Fibroblast of villous mesenchyme (primary cell): ENCODE measurements around the gene ZNF407. TPM values are rescaled to one million over a fixed set of nuclear protein-coding genes. Genes with fewer than 3 reads are reported as not detected.

Experiments used
- DNase-seq: peaks from one replicate; pipeline ENCODE4 v3.0.0-alpha.2; 2010; ENCODE audit warnings: low read depth
- H3K4me3 ChIP-seq: 2 replicates; pipeline ENCODE4 v1.5.1; 2011; ENCODE audit warnings: low read depth, mild to moderate bottlenecking, low read length
- total RNA-seq: library from RNA; depleted of rRNA; stranded (reverse); fragments of >200 nt; gene quantifications from 2 replicates; pipeline ENCODE4 v1.2.3, GENCODE V29; 2012
- TF ChIP-seq, protein P1 (sequence below): IDR thresholded peaks from 2 replicates; pipeline ENCODE4 v1.5.1; 2012; ENCODE audit warnings: low read depth, mild to moderate bottlenecking, low read length; ENCODE audit not compliant: insufficient read depth

Gene ZNF407, protein sequence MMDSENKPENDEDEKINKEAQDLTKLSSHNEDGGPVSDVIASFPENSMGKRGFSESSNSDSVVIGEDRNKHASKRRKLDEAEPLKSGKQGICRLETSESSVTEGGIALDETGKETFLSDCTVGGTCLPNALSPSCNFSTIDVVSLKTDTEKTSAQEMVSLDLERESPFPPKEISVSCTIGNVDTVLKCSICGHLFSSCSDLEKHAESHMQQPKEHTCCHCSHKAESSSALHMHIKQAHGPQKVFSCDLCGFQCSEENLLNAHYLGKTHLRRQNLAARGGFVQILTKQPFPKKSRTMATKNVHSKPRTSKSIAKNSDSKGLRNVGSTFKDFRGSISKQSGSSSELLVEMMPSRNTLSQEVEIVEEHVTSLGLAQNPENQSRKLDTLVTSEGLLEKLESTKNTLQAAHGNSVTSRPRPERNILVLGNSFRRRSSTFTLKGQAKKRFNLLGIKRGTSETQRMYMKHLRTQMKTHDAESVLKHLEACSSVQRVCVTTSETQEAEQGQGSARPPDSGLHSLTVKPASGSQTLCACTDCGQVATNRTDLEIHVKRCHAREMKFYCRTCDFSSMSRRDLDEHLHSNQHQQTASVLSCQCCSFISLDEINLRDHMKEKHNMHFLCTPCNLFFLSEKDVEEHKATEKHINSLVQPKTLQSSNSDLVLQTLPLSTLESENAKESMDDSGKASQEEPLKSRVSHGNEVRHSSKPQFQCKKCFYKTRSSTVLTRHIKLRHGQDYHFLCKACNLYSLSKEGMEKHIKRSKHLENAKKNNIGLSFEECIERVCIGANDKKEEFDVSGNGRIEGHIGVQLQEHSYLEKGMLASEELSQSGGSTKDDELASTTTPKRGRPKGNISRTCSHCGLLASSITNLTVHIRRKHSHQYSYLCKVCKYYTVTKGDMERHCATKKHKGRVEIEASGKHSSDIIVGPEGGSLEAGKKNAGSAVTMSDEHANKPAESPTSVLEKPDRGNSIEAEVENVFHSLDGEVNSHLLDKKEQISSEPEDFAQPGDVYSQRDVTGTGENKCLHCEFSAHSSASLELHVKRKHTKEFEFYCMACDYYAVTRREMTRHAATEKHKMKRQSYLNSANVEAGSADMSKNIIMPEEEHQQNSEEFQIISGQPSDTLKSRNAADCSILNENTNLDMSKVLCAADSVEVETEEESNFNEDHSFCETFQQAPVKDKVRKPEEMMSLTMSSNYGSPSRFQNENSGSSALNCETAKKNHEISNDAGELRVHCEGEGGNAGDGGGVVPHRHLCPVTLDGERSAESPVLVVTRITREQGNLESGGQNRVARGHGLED (N-terminal part only)
- total RNA-seq: 16.4 and 22.0 TPM in 2 replicates

DNA sequence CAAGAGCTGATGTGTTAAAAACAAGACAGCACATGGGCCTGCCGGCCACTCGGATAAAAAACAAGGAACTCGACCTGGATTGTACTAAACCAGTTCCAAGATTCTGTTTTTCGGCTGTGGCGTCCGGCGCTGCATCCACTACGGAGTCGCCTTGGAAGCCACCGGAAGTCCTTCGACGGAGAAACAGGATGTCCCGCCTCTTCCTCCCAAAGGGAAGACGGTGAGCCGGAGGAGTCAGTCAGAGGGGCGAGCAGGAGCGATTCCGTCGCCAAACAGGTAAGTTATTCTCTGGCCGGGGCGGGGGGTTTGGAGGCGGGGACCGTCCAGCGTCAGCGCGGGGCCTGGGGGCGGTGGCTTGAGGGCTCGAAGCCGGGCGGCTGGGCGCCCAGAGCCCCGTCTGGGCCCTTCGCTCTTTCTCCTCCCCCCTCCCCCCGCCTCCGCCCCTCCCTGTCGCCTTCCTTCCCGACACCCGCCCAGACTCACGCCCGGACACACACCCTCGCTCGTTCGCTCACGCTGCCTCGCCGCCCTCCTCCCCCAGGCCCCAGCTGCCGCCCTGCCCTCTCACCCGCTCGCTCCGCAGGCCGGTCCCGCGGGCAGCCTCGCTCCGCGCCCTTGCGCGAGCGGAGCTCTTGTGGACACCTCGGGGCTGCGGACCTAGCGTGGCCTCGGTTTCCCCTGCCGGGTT lies at the start of gene ZNF407:
TSS of gene ZNF407 (plus strand) at position 209 of the 688 bp plus-strand sequence. CDS start 33,150 bp downstream, outside the sequence.
- TF ChIP-seq, protein P1, sequence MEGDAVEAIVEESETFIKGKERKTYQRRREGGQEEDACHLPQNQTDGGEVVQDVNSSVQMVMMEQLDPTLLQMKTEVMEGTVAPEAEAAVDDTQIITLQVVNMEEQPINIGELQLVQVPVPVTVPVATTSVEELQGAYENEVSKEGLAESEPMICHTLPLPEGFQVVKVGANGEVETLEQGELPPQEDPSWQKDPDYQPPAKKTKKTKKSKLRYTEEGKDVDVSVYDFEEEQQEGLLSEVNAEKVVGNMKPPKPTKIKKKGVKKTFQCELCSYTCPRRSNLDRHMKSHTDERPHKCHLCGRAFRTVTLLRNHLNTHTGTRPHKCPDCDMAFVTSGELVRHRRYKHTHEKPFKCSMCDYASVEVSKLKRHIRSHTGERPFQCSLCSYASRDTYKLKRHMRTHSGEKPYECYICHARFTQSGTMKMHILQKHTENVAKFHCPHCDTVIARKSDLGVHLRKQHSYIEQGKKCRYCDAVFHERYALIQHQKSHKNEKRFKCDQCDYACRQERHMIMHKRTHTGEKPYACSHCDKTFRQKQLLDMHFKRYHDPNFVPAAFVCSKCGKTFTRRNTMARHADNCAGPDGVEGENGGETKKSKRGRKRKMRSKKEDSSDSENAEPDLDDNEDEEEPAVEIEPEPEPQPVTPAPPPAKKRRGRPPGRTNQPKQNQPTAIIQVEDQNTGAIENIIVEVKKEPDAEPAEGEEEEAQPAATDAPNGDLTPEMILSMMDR: no peak
- DNase-seq: peak; percentile 94
- H3K4me3 ChIP-seq: peak within 1 kb of the TSS; percentile 76

DNA sequence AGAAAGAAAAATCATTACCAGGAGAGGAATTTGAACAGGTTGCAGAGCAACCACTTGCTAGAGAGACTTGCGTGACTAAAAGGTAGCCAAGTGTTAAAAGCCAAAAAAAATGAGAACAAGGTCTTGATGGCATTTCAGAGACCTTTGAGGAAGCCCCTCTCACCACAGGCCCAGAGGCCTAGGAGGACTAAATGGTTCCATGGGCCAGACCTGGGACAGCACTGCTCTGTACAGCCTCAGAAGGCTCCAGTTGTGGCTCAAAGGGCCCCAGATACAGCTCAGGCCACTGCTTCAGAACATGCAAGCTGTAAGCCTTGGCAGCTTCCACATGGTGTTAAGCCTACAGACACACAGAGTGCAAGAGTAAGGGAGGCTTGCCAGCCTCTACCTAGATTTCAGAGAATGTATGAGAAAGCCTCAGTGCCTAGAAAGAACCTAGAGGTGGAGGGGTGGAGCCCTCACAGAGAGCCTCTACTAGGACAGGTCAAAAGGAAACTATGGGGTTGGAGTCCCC lies 48.0 kb upstream of the ZNF407 start:
- TF ChIP-seq, protein P1: no peak

DNA sequence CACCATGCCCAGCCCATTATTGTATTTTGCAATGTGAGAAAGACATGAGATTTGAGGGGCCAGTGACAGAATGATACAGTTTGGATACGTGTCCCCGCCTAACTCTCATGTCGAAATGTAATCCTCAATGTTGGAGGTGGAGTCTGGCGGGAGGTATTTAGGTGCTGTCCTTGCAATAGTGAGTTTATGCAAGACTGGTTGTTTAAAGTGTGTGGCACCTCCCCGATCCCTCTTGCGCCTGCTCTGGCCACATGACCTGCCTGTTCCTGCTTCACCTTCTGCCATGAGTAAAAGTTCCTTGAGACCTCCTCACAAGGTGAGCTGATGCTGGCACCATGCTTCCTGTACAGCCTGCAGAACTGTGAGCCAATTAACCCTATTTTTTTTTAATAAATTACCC lies 46.8 kb upstream of the ZNF407 start:
- no peak for DNase-seq
- TF ChIP-seq, protein P1: no peak
- no peak overlapping the region for H3K4me3 ChIP-seq

More for the DNA sequence above, 48.0 kb upstream of the ZNF407 start:
- H3K4me3 ChIP-seq: no peak overlapping the region
- DNase-seq: no peak

DNA sequence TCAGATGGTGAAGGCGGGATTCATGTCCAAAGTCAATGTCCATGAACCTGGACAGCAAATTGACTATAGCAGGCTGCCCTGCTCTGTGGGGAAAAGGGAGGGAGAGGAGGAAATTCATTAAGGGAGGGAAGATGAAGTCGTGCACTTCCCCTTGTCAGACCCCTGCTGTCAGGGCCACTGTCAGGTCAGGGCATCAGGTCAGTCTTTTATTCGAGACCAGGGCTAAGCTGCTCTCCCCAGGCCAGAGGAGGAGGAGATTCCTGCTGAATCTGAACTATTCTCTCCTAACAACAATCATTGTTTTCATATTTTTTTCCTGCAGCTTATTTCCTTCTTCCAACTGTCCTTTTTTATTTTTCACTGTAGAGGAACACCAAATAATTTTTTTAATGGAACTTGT lies 46.2 kb upstream of the ZNF407 start:
- TF ChIP-seq, protein P1: no peak
- H3K4me3 ChIP-seq: no peak overlapping the region

DNA sequence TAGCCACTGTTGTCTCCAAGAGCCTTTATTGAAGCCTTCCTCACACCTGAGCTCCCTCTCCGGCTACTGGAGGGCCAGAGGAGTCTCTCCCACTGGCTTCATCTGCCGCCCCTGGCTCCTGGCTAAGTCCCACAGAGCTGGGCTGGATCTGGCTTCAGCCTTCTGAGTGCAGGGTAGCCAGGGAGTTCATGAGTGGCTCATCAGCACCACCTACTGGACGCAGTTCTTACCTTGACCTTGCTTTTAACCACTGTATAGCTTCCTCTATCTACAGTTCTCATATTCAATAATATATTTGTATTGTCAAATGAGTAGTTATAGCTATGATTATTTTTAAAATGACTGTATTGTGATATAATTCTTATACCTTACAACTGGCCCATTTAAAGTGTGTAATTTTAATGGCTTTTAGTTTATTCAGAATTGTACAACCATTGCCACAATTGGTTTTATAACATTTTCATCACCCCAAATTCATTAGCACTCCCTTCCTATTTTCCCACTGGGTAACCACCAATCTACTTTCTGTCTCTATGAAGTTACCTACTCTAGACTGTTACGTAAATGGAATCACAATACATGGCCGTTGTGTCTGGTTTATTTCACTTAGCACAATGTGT lies 45.6 kb upstream of the ZNF407 start:
- TF ChIP-seq, protein P1: peak; percentile 87
- no peak overlapping the region for H3K4me3 ChIP-seq
- DNase-seq: peak; percentile 81

More for the DNA sequence above, 46.2 kb upstream of the ZNF407 start:
- no peak for DNase-seq
